Neutrophil (primary cell): Measurements from ENCODE around the gene DSCAML1.

Experiments
- H3K27ac ChIP-seq: fragments of 200-600 bp; sonication (generic); 2 replicates; pipeline ENCODE4 v1.5.1; 2016; ENCODE audit warnings: mild to moderate bottlenecking, moderate library complexity
- H3K27me3 ChIP-seq: fragments of 200-600 bp; sonication (generic); 2 replicates; pipeline ENCODE4 v1.6.0; 2016; ENCODE audit warnings: mild to moderate bottlenecking
- H3K36me3 ChIP-seq: fragments of 200-600 bp; sonication (generic); 2 replicates; pipeline ENCODE4 v1.5.1; 2017
- H3K4me1 ChIP-seq, 2 experiments: fragments of 200-600 bp in 1 of 2; sonication (generic) in 1 of 2; 1 replicate in 1 of 2; 2 replicates in 1 of 2; pipeline versions ENCODE4 v1.5.1 to v1.6.1; 2013 to 2016; ENCODE audit warnings: low read depth in 1 of 2, low read length in 1 of 2, mild to moderate bottlenecking in 1 of 2, moderate library complexity in 1 of 2; ENCODE audit not compliant: control insufficient read depth in 1 of 2, insufficient read depth in 1 of 2
- H3K4me3 ChIP-seq, 2 experiments: fragments of 200-600 bp in 1 of 2; sonication (generic) in 1 of 2; 1 replicate in 1 of 2; 2 replicates in 1 of 2; pipeline ENCODE4 v1.5.1; 2013 to 2016; ENCODE audit warnings: low read depth in 1 of 2, low read length in 1 of 2, mild to moderate bottlenecking in 1 of 2, moderate library complexity in 1 of 2
- H3K9me3 ChIP-seq: fragments of 200-600 bp; sonication (generic); 2 replicates; pipeline ENCODE4 v1.5.1; 2016
- TF ChIP-seq, protein P1 (sequence below): fragments of 200-600 bp; sonication (generic); IDR thresholded peaks from 2 replicates; pipeline ENCODE4 v1.5.1; 2016; ENCODE audit warnings: antibody characterized with exemption

DSCAML1 gene

DNA sequence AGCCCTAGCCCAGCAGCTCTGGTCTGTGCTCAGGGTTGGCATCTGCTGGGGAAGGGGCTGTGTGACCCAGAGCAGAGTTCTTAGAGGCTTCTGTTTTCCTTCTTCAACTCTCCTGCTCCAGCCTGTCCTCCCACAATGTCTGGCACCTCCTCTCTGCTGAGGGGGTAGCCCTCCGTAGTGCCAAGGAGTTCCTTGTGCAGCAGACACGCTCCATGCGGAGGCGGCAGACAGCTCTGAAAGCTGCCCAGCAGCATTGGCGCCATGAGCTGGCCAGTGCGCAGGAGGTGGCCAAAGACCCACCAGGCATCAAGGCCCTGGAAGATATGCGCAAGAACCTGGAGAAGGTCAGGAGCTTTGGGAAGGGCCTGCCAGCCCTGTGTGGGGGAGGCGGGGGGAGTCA is 400.0 kb downstream of the DSCAML1 start:
- H3K4me1 ChIP-seq = no peaks in the 10 kb centered on the region
- H3K27ac ChIP-seq = no peak overlapping the region
- TF ChIP-seq, protein P1, sequence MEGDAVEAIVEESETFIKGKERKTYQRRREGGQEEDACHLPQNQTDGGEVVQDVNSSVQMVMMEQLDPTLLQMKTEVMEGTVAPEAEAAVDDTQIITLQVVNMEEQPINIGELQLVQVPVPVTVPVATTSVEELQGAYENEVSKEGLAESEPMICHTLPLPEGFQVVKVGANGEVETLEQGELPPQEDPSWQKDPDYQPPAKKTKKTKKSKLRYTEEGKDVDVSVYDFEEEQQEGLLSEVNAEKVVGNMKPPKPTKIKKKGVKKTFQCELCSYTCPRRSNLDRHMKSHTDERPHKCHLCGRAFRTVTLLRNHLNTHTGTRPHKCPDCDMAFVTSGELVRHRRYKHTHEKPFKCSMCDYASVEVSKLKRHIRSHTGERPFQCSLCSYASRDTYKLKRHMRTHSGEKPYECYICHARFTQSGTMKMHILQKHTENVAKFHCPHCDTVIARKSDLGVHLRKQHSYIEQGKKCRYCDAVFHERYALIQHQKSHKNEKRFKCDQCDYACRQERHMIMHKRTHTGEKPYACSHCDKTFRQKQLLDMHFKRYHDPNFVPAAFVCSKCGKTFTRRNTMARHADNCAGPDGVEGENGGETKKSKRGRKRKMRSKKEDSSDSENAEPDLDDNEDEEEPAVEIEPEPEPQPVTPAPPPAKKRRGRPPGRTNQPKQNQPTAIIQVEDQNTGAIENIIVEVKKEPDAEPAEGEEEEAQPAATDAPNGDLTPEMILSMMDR = no peak
- no peaks in the 10 kb centered on the region for H3K9me3 ChIP-seq
- H3K4me3 ChIP-seq = no peak overlapping the region
- H3K36me3 ChIP-seq = peaks cover 47% of the 10 kb centered on the region
- no peaks in the 10 kb centered on the region for H3K27me3 ChIP-seq

DNA sequence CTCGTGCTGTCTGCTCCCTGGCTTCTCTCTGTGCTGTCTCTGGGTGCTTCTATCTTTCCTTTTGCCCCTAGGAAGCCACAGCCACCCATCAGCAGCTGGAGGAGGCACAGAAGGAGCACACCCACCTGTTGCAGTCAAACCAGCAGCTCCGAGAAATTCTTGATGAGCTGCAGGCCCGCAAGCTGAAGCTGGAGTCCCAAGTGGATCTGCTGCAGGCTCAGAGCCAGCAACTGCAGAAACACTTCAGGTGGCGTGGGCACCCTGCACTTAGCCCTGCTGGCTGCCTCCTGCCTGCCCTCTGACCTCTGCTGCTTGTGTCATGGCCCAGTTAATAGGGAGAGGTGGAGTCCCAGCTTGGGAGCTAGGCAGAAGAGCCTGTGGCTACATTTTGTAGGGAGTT is 401.5 kb downstream of the DSCAML1 start:
- H3K36me3 ChIP-seq = peaks cover 57% of the 10 kb centered on the region

DNA sequence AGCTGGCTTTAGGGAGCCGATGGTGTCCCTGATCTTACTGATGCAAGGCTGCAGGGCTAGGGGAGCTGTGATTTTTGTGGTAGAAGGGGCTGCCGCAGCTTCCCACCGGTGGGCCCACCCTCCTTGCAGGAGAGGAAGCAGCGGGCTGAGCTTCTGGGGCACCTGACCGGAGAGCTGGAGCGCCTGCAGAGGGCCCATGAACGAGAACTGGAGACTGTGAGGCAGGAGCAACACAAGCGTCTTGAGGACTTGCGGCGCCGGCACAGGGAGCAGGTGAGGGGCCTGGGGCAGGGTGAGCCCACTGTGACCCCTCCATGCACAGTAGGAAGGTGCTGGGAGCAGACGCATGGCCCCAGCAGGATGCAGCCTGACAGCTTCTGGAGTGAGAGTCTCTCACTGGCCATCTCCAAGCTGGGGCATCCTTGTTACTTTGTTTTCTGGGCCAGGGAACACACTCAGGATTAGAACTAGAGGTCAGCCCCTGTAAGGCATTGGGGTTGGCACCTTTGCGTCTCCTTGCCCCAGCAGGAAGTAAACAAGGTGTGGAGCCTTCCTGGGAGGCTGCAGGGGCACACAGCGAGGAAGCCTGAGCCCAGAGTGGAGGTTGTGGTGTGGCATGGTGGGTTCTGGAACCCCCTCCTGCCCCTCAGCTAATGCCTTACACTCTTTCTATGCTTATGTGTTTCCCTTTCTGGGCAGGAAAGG is 402.6 kb downstream of the DSCAML1 start:
- Histone ChIP-seq H3K4me3 (no peak overlapping the region), H3K27me3 (no peaks in the 10 kb centered on the region), H3K9me3 (no peaks in the 10 kb centered on the region), H3K27ac (no peak overlapping the region), H3K36me3 (peaks cover 57% of the 10 kb centered on the region), H3K4me1 (no peaks in the 10 kb centered on the region)
- TF ChIP-seq, protein P1 = no peak

More for the DNA sequence above, 401.5 kb downstream of the DSCAML1 start:
- TF ChIP-seq, protein P1 = no peak
- Histone ChIP-seq H3K9me3 (no peaks in the 10 kb centered on the region), H3K4me3 (no peak overlapping the region), H3K27ac (no peak overlapping the region), H3K4me1 (no peaks in the 10 kb centered on the region), H3K27me3 (no peaks in the 10 kb centered on the region)

DNA sequence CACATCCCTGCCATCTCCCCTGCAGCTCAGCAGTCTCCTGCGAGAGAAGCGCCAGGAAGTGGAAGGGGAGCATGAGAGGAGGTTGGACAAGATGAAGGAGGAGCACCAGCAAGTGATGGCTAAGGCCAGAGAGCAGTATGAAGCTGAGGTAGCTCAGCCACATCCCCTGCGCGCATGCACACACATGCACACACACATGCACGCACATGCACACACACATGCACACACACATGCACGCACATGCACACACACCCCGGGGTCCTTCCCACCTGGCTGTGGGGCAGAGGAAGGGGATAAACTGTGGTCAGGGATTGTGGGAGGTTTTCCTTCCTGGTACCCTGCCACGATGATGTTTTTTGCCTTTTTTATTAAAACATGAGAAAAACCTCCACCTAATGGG is 404.0 kb downstream of the DSCAML1 start:
- H3K36me3 ChIP-seq = peaks cover 59% of the 10 kb centered on the region
- TF ChIP-seq, protein P1 = no peak
- H3K27me3 ChIP-seq = no peaks in the 10 kb centered on the region
- H3K4me1 ChIP-seq = no peaks in the 10 kb centered on the region
- no peaks in the 10 kb centered on the region for H3K9me3 ChIP-seq
- H3K27ac ChIP-seq = no peak overlapping the region
- H3K4me3 ChIP-seq = no peak overlapping the region

DNA sequence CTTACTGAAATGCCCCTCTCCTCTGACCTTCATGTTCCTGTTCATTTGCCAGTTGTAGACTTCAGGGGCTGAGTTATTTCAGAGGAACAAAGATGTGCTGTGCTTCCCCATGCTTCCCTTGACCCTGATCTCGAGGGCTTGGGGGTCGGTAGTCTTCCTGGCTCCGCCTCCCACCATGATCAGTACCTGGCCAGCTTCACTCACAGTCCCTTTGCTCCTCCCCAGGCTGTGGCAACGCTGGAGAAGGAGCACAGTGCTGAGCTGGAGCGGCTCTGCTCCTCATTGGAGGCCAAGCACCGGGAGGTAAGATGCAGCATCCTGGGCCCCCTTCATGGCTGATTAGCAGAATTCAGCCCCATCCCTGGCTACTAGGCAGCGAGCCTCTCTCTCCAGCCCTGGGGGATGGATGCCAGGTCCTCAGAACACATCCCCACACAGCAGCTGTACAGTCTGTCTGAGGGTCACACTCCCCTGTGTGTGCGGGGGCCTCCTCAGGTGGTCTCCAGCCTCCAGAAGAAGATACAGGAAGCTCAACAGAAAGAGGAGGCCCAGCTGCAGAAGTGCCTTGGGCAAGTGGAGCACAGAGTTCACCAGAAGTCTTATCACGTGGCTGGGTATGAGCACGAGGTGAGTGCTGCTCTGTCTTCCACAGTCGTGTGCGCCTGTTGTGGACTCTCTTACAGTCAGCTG is 404.9 kb downstream of the DSCAML1 start:
- Histone ChIP-seq H3K9me3 (no peaks in the 10 kb centered on the region), H3K36me3 (peaks cover 60% of the 10 kb centered on the region), H3K27me3 (no peaks in the 10 kb centered on the region), H3K4me1 (no peaks in the 10 kb centered on the region), H3K27ac (no peak overlapping the region), H3K4me3 (no peak overlapping the region)
- TF ChIP-seq, protein P1 = no peak
